ENCODE measurements around the gene INVS. TPM values are rescaled to one million over a fixed set of nuclear protein-coding genes. Genes with fewer than 3 reads are reported as not detected.

Gene INVS
- total RNA-seq, 1 donor from 2014 or later: 22.3 TPM

DNA sequence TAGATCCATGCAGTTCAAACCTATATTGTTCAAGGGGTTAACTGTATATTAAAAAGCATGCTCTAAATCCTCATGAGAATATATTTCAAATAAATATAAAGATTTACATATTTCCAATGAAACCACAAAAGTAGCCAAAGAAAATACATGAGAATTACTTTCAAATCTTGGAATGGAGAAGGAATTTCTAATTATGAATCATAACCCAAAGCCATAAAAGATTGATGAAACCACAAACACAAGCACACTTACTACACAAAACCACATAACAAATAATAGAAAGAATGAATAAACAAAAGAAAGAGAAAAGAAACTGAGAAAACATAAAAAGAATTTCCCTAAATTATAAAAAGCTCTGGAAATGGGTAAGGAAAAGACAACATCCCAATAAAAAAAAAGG, 16.3 kb upstream of the INVS start:
- Histone ChIP-seq H3K4me3 (no peak overlapping the region), H3K27ac (no peak overlapping the region), H3K9me3 (no peaks in the 10 kb centered on the region), H3K27me3 (ENCODE audit: low read depth) (no peaks in the 10 kb centered on the region), H3K36me3 (no peaks in the 10 kb centered on the region), H3K4me1 (peaks cover 24% of the 10 kb centered on the region)
- TF ChIP-seq, protein P1, sequence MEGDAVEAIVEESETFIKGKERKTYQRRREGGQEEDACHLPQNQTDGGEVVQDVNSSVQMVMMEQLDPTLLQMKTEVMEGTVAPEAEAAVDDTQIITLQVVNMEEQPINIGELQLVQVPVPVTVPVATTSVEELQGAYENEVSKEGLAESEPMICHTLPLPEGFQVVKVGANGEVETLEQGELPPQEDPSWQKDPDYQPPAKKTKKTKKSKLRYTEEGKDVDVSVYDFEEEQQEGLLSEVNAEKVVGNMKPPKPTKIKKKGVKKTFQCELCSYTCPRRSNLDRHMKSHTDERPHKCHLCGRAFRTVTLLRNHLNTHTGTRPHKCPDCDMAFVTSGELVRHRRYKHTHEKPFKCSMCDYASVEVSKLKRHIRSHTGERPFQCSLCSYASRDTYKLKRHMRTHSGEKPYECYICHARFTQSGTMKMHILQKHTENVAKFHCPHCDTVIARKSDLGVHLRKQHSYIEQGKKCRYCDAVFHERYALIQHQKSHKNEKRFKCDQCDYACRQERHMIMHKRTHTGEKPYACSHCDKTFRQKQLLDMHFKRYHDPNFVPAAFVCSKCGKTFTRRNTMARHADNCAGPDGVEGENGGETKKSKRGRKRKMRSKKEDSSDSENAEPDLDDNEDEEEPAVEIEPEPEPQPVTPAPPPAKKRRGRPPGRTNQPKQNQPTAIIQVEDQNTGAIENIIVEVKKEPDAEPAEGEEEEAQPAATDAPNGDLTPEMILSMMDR (IDR thresholded peaks at IDR 0.05): no peak
- DNase-seq (no peak), ATAC-seq (no peak)
- intact Hi-C loops (cut with DNase I): no loop called here

DNA sequence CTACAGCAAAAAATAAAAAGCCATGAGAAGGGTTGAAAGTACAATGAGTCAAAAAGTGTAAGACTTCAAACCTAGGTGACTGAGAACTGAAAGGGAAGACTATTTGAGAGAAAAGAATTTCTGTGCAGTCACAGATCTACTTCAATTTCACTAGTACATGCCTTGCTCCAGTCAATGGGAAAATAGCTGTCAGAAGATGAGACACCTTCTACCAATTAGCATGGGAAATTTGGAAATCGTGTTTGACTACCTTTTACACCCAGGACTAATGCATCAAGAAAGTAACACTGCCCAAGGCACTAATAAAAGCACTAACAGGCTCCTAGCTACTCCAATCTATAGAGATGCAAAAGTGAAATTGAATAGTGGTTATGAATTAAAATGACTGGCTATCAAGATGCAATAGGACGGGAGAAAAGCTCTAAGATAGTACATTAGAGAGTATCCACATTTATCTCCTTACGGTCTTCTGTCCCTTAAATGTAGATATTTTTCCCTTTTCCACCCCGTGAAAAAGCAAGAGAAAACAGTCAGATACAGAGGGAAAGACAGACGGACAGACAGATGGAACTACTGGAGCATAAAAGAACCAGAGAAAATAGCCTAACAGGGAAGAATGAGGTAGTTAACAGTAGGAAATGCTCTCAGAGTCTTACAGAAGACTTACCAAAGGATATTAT, 15.5 kb upstream of the INVS start:
- no peaks in the 10 kb centered on the region for H3K27me3 ChIP-seq (ENCODE audit: low read depth)
- no peak overlapping the region for H3K4me3 ChIP-seq
- TF ChIP-seq, protein P1 (IDR thresholded peaks at IDR 0.05): no peak
- H3K27ac ChIP-seq: no peak overlapping the region
- peaks cover 24% of the 10 kb centered on the region for H3K4me1 ChIP-seq
- DNase-seq (no peak), ATAC-seq (no peak)
- no peaks in the 10 kb centered on the region for H3K9me3 ChIP-seq
- H3K36me3 ChIP-seq: no peaks in the 10 kb centered on the region
- intact Hi-C loops (cut with DNase I): no loop called here

DNA sequence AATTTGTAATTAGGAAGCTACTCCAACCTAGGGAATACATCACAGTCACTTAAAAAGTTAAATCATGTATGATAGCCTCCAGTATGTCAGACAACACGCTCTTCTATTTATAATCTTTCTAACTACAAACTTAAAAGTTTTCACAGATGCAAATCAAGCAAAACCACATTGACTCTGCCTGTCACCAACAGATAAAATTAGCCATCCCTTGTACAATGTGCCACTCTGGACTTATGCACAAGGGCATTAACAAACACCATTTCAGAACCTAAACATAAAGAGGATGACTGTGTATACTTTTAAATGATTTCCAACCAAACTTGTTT, 15.0 kb upstream of the INVS start:
- H3K4me3 ChIP-seq: no peak overlapping the region
- H3K27ac ChIP-seq: no peak overlapping the region
- no peak for ATAC-seq
- H3K36me3 ChIP-seq: no peaks in the 10 kb centered on the region
- H3K4me1 ChIP-seq: peaks cover 24% of the 10 kb centered on the region
- no peaks in the 10 kb centered on the region for H3K9me3 ChIP-seq
- TF ChIP-seq, protein P1 (IDR thresholded peaks at IDR 0.05): no peak
- intact Hi-C loops (cut with DNase I): no loop called here
- no peak for DNase-seq
- H3K27me3 ChIP-seq (ENCODE audit: low read depth): no peaks in the 10 kb centered on the region

DNA sequence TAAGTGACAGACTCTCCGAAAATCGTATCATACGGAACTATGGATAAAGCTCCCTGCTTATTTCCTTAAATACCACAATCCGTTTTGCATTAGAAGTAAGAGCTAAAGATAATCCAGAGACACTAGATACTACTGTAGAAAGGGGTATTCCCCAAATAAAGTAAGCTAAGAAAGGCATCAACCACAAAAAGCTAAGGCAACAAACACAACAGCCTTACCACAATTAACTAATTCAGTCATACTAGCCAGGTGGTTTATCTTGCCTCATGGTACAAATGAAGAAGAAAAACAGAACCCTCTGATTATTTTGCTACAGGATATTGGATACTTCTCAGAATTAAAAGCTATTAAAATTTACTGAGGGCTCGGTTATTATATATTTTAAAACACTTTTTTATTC, 14.3 kb upstream of the INVS start:
- no peak overlapping the region for H3K27ac ChIP-seq
- ATAC-seq (no peak), DNase-seq (no peak)
- H3K4me1 ChIP-seq: peaks cover 24% of the 10 kb centered on the region
- intact Hi-C loops (cut with DNase I): no loop called here
- H3K36me3 ChIP-seq: no peaks in the 10 kb centered on the region
- H3K4me3 ChIP-seq: no peak overlapping the region
- TF ChIP-seq, protein P1 (IDR thresholded peaks at IDR 0.05): no peak
- H3K27me3 ChIP-seq (ENCODE audit: low read depth): no peaks in the 10 kb centered on the region
- no peaks in the 10 kb centered on the region for H3K9me3 ChIP-seq

DNA sequence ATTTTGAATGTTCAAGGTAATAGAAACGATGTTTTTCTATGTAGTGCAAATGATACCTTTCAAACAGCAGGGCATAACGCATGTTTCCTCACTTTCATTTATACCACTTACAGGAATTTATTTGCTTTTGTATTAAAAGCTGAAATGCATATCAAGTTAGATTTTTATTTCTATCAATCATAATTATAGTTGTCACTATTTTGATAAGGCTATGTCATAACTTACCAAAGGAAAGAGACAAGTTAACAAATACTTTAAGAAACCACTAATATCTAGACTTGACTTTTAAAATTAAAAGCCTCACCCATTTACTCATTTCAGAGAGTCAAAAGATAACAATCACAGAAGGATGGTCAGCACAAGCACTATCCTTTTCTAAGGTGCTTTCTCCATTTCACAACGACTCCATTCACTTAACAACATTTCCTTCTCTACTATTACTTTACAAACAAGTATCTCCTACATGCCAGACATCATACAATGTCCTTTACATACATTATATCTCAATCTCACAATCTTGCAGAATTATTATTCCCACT, 12.9 kb upstream of the INVS start:
- intact Hi-C loops (cut with DNase I): no loop called here
- H3K27ac ChIP-seq: no peak overlapping the region
- H3K27me3 ChIP-seq (ENCODE audit: low read depth): no peaks in the 10 kb centered on the region
- H3K4me3 ChIP-seq: no peak overlapping the region
- TF ChIP-seq, protein P1 (IDR thresholded peaks at IDR 0.05): no peak
- peaks cover 24% of the 10 kb centered on the region for H3K4me1 ChIP-seq
- H3K36me3 ChIP-seq: no peaks in the 10 kb centered on the region
- ATAC-seq: no peak
- no peak for DNase-seq
- no peaks in the 10 kb centered on the region for H3K9me3 ChIP-seq

Data from lower lobe of right lung (tissue), 2 donors.